ENCODE measurements around the gene ATP6V0E1. TPM values are rescaled to one million over a fixed set of nuclear protein-coding genes. Genes with fewer than 3 reads are reported as not detected.

The ATP6V0E1 gene
- total RNA-seq, 2 experiments from 2014 or later = 31.1 to 31.9 TPM

GRCh38 chr5:172957458-172957857 is 26.1 kb upstream of the ATP6V0E1 start:
- no peak for TF ChIP-seq CTCF (IDR thresholded peaks at IDR 0.05)
- Mint-ChIP-seq H3K4me3 (peak overlapping the region; percentile 50), H3K36me3 (ENCODE audit: low read depth) (peaks cover 25% of the 10 kb centered on the region), H3K4me1 (ENCODE audit: low read depth) (peaks cover 44% of the 10 kb centered on the region), H3K9me3 (no peaks in the 10 kb centered on the region), H3K27ac (peak overlapping the region; percentile 24), H3K27me3 (no peaks in the 10 kb centered on the region)
- ATAC-seq (ENCODE audit: poor library complexity) = no peak
- H3K27me3 ChIP-seq (ENCODE audit: control insufficient read depth in 1 of 2, insufficient read depth in 2 of 2, low read length in 2 of 2) = no peaks in the 10 kb centered on the region
- no peak overlapping the region for H3K27ac ChIP-seq (ENCODE audit: low read depth in 1 of 2, low read length in 2 of 2)
- intact Hi-C loops (cut with DNase I, micrococcal nuclease) = loop anchor here in 1 of 2 experiments (5.0 to 10.0 kb wide), 3 partner anchors 503 to 950 kb away; partner anchors contain the start of genes FBXW11, SH3PXD2B and UBTD2
- no peak for DNase-seq
- H3K9me3 ChIP-seq (ENCODE audit: control insufficient read depth in 1 of 2, insufficient read depth in 1 of 2, low read length in 2 of 2) = no peaks in the 10 kb centered on the region
- H3K4me3 ChIP-seq (ENCODE audit: low read length) = no peak overlapping the region
- ChIA-PET POLR2A (interaction anchor here (2.3 kb wide), 1 partner anchor 186 kb away, joined by 28 read pairs; the partner anchor contains the start of gene DUSP1), CTCF (no interaction called here)
- peaks cover 21% of the 10 kb centered on the region for H3K4me1 ChIP-seq (ENCODE audit: insufficient read depth, low read length)
- peaks cover 6% of the 10 kb centered on the region for H3K36me3 ChIP-seq (ENCODE audit: insufficient read depth, low read length)

- peak; percentile 35 to 83 (median 56) for DNase-seq
- Histone ChIP-seq H3K36me3 (ENCODE audit: insufficient read depth, low read length) (peaks cover 13% of the 10 kb centered on the region), H3K27me3 (ENCODE audit: control insufficient read depth in 1 of 2, insufficient read depth in 2 of 2, low read length in 2 of 2) (no peaks in the 10 kb centered on the region), H3K9me3 (ENCODE audit: control insufficient read depth in 1 of 2, insufficient read depth in 1 of 2, low read length in 2 of 2) (no peaks in the 10 kb centered on the region), H3K4me3 (ENCODE audit: low read length) (peak overlapping the region; percentile 93), H3K4me1 (ENCODE audit: insufficient read depth, low read length) (peaks cover 21% of the 10 kb centered on the region), H3K27ac (ENCODE audit: low read depth in 1 of 2, low read length in 2 of 2) (peak overlapping the region; percentile 59 to 76)
- peak; percentile 49 for ATAC-seq (ENCODE audit: poor library complexity)
- POLR2A ChIA-PET = interaction anchor here (0.7 to 2.4 kb wide), 13 partner anchors 9 to 244 kb away, joined by 3 to 29 read pairs (median 5); partner anchors contain the start of genes ATP6V0E1, BNIP1, CREBRF and DUSP1
- Mint-ChIP-seq H3K4me1 (ENCODE audit: low read depth) (peaks cover 44% of the 10 kb centered on the region), H3K36me3 (ENCODE audit: low read depth) (peaks cover 28% of the 10 kb centered on the region), H3K27ac (peak overlapping the region; percentile 96), H3K9me3 (no peaks in the 10 kb centered on the region), H3K4me3 (peak overlapping the region; percentile 97), H3K27me3 (no peaks in the 10 kb centered on the region)
- intact Hi-C loops (cut with DNase I, micrococcal nuclease) = loop anchor here (1.0 to 10.0 kb wide), 6 partner anchors 25 to 951 kb away; partner anchors contain the start of genes ATP6V0E1 (in 1 of the 2), BNIP1 (in 1 of the 2), DUSP1 (in 1 of the 2) and FBXW11 (in 1 of the 2)
- CTCF ChIA-PET = interaction anchor here (0.6 to 1.7 kb wide), 17 partner anchors 15 to 929 kb away, joined by 3 to 16 read pairs (median 3); partner anchors contain the start of genes ATP6V0E1, BNIP1, BOD1 and CPEB4
- TF ChIP-seq CTCF (IDR thresholded peaks at IDR 0.05) = no peak
Observed at GRCh38 chr5:172958331-172959046, 25.1 kb upstream of the ATP6V0E1 start.

- intact Hi-C loops (cut with DNase I, micrococcal nuclease) = loop anchor here (1.0 to 10.0 kb wide), 7 partner anchors 23 to 1015 kb away; partner anchors contain the start of genes ATP6V0E1 (in 1 of the 2), BNIP1 (in 1 of the 2), DUSP1 (in 1 of the 2) and FBXW11 (in 1 of the 2)
- Mint-ChIP-seq H3K9me3 (no peaks in the 10 kb centered on the region), H3K27me3 (no peaks in the 10 kb centered on the region), H3K4me1 (ENCODE audit: low read depth) (peaks cover 39% of the 10 kb centered on the region), H3K27ac (peak overlapping the region; percentile 96), H3K4me3 (peak overlapping the region; percentile 97), H3K36me3 (ENCODE audit: low read depth) (peaks cover 36% of the 10 kb centered on the region)
- Histone ChIP-seq H3K4me3 (ENCODE audit: low read length) (peak overlapping the region; percentile 93), H3K9me3 (ENCODE audit: control insufficient read depth in 1 of 2, insufficient read depth in 1 of 2, low read length in 2 of 2) (no peaks in the 10 kb centered on the region), H3K36me3 (ENCODE audit: insufficient read depth, low read length) (peaks cover 19% of the 10 kb centered on the region), H3K4me1 (ENCODE audit: insufficient read depth, low read length) (peaks cover 21% of the 10 kb centered on the region), H3K27me3 (ENCODE audit: control insufficient read depth in 1 of 2, insufficient read depth in 2 of 2, low read length in 2 of 2) (no peaks in the 10 kb centered on the region), H3K27ac (ENCODE audit: low read depth in 1 of 2, low read length in 2 of 2) (peak overlapping the region; percentile 59 to 76)
- peak in 2 of 14 experiments; percentile 19 to 26 for DNase-seq
- no peak for ATAC-seq (ENCODE audit: poor library complexity)
- POLR2A ChIA-PET = interaction anchor here (0.8 to 2.4 kb wide), 15 partner anchors 8 to 247 kb away, joined by 3 to 29 read pairs (median 5); partner anchors contain the start of genes ATP6V0E1, BNIP1, CREBRF and DUSP1
- CTCF ChIA-PET = interaction anchor here (0.7 to 1.7 kb wide), 18 partner anchors 8 to 928 kb away, joined by 3 to 16 read pairs (median 5); partner anchors contain the start of genes ATP6V0E1, BNIP1 and CPEB4
- no peak for TF ChIP-seq CTCF (IDR thresholded peaks at IDR 0.05)
Observed at GRCh38 chr5:172959824-172960799, 23.5 kb upstream of the ATP6V0E1 start.

Measured in CD4-positive, alpha-beta T cell (primary cell).